Activated CD4-positive, alpha-beta T cell treated with anti-CD3 and anti-CD28 coated beads, Interleukin-2, Interleukin-4, amounts not matched to agents 100 ng/mL and 50 ng/mL, durations not matched to agents 16 hours and 8 hours (primary cell): Measurements from ENCODE around the gene NECAB3.

Source experiments
- DNase-seq: peaks from one replicate; pipeline ENCODE4 v3.0.0-alpha.2; 2020; ENCODE audit warnings: low spot score

NECAB3 gene

GRCh38 chr20:33676652-33677645 is 2.7 kb upstream of the NECAB3 start:
- no peak for DNase-seq

- no peak for DNase-seq
Observed at GRCh38 chr20:33676121-33676520, 1.9 kb upstream of the NECAB3 start.

- DNase-seq = no peak
Observed at GRCh38 chr20:33675136-33675959, 1.1 kb upstream of the NECAB3 start.

GRCh38 chr20:33673410-33674293 is 576 bp downstream of the NECAB3 start:
- no peak for DNase-seq

- no peak for DNase-seq
Observed at GRCh38 chr20:33673114-33673409, 1.2 kb downstream of the NECAB3 start.

- no peak for DNase-seq
Observed at GRCh38 chr20:33672426-33673113, 1.7 kb downstream of the NECAB3 start.

GRCh38 chr20:33671573-33672288 is 2.5 kb downstream of the NECAB3 start:
- DNase-seq = no peak

- DNase-seq = no peak
Observed at GRCh38 chr20:33670715-33671499, 3.3 kb downstream of the NECAB3 start.

- DNase-seq = no peak
Observed at GRCh38 chr20:33669873-33670640, 4.2 kb downstream of the NECAB3 start.

GRCh38 chr20:33669224-33669623 is 5.0 kb downstream of the NECAB3 start:
- no peak for DNase-seq

GRCh38 chr20:33668466-33669155 is 5.6 kb downstream of the NECAB3 start:
- no peak for DNase-seq

- peak; percentile 86 for DNase-seq
Observed at GRCh38 chr20:33667676-33668465, 6.4 kb downstream of the NECAB3 start.

GRCh38 chr20:33667245-33667675 is 7.0 kb downstream of the NECAB3 start:
- DNase-seq = no peak

- DNase-seq = peak; percentile 95
Observed at GRCh38 chr20:33666293-33667244, 7.7 kb downstream of the NECAB3 start, which contains the start of gene ACTL10. Gene ACTL10, plus strand, starts transcription at chr20:33666943. Its CDS starts 555 bp downstream, at chr20:33667498.

GRCh38 chr20:33664762-33665144 is 9.5 kb downstream of the NECAB3 start:
- DNase-seq = no peak

GRCh38 chr20:33664085-33664761 is 10.0 kb downstream of the NECAB3 start:
- no peak for DNase-seq
